ENCODE measurements around the gene STX12. TPM values are rescaled to one million over a fixed set of nuclear protein-coding genes. Genes with fewer than 3 reads are reported as not detected.
A peak's percentile ranks its signal among the peaks of the same experiment; 100 is the strongest.
"Not testable (repeated sequence)": the region's sequence is repeated elsewhere in the genome, so short reads cannot be mapped to it uniquely, and the experiment has no call there.

Gene STX12
- total RNA-seq, 2 experiments from 2014 or later: 32.0 to 33.1 TPM

DNA sequence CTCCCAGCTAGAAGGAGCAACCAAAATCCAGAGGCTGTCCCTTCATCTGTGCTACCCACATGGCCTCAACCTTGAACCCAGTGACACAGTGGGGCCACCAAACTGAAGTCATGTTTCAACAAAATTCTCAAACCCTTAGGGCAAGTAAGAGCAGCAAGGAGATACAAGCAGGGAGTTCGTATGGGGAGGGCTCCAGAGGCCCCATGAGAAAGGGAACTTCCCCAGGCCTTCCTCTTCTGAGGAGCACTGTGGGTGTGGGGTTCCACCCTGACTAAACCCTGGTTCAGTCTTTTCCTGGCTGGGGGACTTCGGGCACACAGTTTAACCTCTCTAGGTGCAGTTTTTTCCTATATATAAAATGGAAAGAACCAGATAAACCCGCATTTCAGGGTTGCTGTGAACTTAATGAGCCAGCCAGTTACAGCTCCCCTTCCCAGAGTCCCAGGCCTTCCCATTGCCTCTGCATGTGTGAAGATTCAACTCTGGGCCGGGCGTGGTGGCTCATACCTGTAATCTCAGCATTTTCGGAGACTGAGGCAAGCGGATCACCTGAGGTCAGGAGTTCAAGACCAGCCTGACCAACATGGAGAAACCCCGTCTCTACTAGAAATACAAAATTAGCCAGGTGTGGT is 91.4 kb downstream of the STX12 start:
- Mint-ChIP-seq H3K4me3 (no peak overlapping the region), H3K4me1 (peaks cover 50% of the 10 kb centered on the region), H3K27ac (peak overlapping the region; percentile 83), H3K27me3 (no peaks in the 10 kb centered on the region), H3K36me3 (ENCODE audit: low read depth) (no peaks in the 10 kb centered on the region), H3K9me3 (no peaks in the 10 kb centered on the region)
- no peak for DNase-seq
- ChIA-PET CTCF (interaction anchor here (0.6 to 1.3 kb wide), 5 partner anchors 10 to 173 kb away, joined by 3 to 5 read pairs (median 4); no protein-coding TSS in a partner anchor), POLR2A (interaction anchor here (0.9 to 1.8 kb wide), 4 partner anchors 8 to 96 kb away, joined by 3 to 7 read pairs (median 3); partner anchors contain the start of genes THEMIS2 and XKR8)

DNA sequence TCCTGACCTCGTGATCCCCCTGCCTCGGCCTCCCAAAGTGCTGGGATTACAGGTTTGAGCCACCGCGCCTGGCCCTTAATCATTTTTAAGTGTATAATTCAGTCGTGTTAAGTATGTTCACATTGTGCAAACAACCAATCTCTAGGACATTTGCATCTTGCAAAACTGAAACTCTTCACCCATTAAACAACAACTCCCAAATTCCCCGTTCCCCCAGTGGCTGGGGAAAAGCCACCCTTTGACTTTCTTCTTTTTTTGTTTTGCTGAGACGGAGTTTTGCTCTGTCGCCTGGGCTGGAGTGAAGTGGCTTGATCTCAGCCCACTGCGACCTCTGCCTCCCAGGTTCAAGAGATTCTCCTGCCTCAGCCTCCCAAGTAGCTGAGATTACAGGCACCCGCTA is 92.8 kb downstream of the STX12 start:
- DNase-seq: no peak
- H3K36me3 Mint-ChIP-seq (ENCODE audit: low read depth): no peaks in the 10 kb centered on the region
- ChIA-PET CTCF (no interaction called here), POLR2A (no interaction called here)
- H3K4me3 Mint-ChIP-seq: no peak overlapping the region
- H3K27me3 Mint-ChIP-seq: no peaks in the 10 kb centered on the region
- H3K27ac Mint-ChIP-seq: no peak overlapping the region
- H3K9me3 Mint-ChIP-seq: no peaks in the 10 kb centered on the region
- H3K4me1 Mint-ChIP-seq: peaks cover 56% of the 10 kb centered on the region

- no peaks in the 10 kb centered on the region for H3K9me3 Mint-ChIP-seq
- CTCF ChIA-PET: no interaction called here
- H3K27me3 Mint-ChIP-seq: no peaks in the 10 kb centered on the region
- peak overlapping the region; percentile 93 for H3K27ac Mint-ChIP-seq
- H3K36me3 Mint-ChIP-seq (ENCODE audit: low read depth): peaks cover 5% of the 10 kb centered on the region
- H3K4me3 Mint-ChIP-seq: peak overlapping the region; percentile 64
- no peak for DNase-seq
- POLR2A ChIA-PET: interaction anchor here (1.1 to 2.9 kb wide), 5 partner anchors 18 to 378 kb away, joined by 3 to 22 read pairs (median 3); partner anchors contain the start of gene PPP1R8
- H3K4me1 Mint-ChIP-seq: peaks cover 56% of the 10 kb centered on the region
Observed at GRCh38 chr1:27868556-27868931, 95.5 kb downstream of the STX12 start.

DNA sequence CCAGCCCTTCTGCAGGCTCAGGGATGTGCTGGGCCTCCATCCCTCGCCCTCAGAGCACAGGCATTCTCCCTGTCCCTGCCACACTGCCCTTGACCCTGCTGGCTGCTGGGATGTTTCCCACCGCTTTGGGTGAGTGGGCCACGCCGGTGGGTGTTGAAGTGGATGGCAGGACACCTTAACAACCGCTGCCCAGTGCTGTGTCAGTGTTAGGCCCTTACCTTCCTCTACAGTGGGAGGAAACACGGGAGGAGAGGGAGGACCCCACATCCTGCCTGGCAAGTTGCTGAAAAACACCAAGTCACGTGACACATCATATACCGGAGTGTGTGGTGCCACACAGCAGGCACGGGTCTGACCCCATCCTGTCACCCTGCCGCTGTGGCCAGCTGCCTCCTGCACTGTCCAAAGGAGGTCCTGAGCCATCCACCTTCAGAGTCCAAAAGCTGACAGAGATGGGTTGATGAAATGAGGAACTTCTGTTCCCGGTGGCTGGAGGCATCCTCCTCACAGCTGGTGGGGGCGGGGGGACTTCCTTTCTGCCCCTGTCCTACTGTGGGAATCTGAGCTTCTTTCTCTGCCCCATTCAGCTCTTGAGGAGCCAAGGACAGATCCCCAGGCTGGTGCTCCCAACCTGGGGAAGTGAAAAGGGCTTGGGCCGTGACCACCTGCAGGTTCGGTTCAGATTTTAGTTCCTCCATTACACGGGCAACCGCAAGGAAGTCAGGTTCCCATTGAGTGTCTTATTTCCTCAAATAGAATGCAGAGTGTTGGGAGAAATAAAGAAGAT is 96.1 kb downstream of the STX12 start:
- peak; percentile 84 for DNase-seq
- CTCF ChIA-PET: interaction anchor here (0.9 kb wide), 1 partner anchor 129 kb away, joined by 3 read pairs; no protein-coding TSS in a partner anchor
- H3K4me1 Mint-ChIP-seq: peaks cover 54% of the 10 kb centered on the region
- peaks cover 7% of the 10 kb centered on the region for H3K36me3 Mint-ChIP-seq (ENCODE audit: low read depth)
- no peaks in the 10 kb centered on the region for H3K27me3 Mint-ChIP-seq
- H3K9me3 Mint-ChIP-seq: no peaks in the 10 kb centered on the region
- POLR2A ChIA-PET: interaction anchor here (0.7 to 2.9 kb wide), 13 partner anchors 8 to 377 kb away, joined by 3 to 22 read pairs (median 3); partner anchors contain the start of genes PPP1R8, STX12 and XKR8
- H3K27ac Mint-ChIP-seq: peak overlapping the region; percentile 93
- peak overlapping the region; percentile 64 for H3K4me3 Mint-ChIP-seq

GRCh38 chr1:27869719-27870085 is 96.7 kb downstream of the STX12 start:
- CTCF ChIA-PET: interaction anchor here (0.7 to 0.9 kb wide), 2 partner anchors 59 to 129 kb away, joined by 3 read pairs; no protein-coding TSS in a partner anchor
- H3K27ac Mint-ChIP-seq: peak overlapping the region; percentile 93
- H3K9me3 Mint-ChIP-seq: no peaks in the 10 kb centered on the region
- no peaks in the 10 kb centered on the region for H3K27me3 Mint-ChIP-seq
- DNase-seq: no peak
- peaks cover 51% of the 10 kb centered on the region for H3K4me1 Mint-ChIP-seq
- POLR2A ChIA-PET: interaction anchor here (0.7 to 2.9 kb wide), 13 partner anchors 8 to 377 kb away, joined by 3 to 22 read pairs (median 3); partner anchors contain the start of genes PPP1R8, STX12 and XKR8
- H3K36me3 Mint-ChIP-seq (ENCODE audit: low read depth): peaks cover 7% of the 10 kb centered on the region
- peak overlapping the region; percentile 64 for H3K4me3 Mint-ChIP-seq

DNA sequence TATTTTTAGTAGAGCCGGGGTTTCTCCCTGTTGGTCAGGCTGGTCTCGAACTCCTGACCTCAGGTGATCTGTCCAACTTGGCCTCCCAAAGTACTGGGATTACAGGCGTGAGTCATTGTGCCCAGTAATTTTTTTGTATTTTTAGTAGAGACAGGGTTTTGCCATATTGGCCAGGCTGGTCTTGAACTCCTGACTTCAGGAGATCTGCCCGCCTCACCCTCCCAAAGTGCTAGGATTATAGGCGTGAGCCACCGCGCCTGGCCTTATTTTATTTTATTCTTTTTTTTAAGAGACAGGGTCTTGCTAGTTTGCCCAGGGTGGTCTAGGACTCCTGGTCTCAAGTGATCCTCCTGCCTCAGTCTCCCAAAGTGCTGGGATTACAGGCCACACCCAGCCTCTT is 98.1 kb downstream of the STX12 start:
- Mint-ChIP-seq H3K36me3 (ENCODE audit: low read depth) (peaks cover 11% of the 10 kb centered on the region), H3K4me1 (peaks cover 54% of the 10 kb centered on the region)
- H3K27me3 Mint-ChIP-seq, H3K4me3 Mint-ChIP-seq, CTCF ChIA-PET, H3K27ac Mint-ChIP-seq, H3K9me3 Mint-ChIP-seq, DNase-seq: not testable (repeated sequence)
- POLR2A ChIA-PET: interaction anchor here (2.9 kb wide), 1 partner anchor 16 kb away, joined by 22 read pairs; no protein-coding TSS in a partner anchor

DNA sequence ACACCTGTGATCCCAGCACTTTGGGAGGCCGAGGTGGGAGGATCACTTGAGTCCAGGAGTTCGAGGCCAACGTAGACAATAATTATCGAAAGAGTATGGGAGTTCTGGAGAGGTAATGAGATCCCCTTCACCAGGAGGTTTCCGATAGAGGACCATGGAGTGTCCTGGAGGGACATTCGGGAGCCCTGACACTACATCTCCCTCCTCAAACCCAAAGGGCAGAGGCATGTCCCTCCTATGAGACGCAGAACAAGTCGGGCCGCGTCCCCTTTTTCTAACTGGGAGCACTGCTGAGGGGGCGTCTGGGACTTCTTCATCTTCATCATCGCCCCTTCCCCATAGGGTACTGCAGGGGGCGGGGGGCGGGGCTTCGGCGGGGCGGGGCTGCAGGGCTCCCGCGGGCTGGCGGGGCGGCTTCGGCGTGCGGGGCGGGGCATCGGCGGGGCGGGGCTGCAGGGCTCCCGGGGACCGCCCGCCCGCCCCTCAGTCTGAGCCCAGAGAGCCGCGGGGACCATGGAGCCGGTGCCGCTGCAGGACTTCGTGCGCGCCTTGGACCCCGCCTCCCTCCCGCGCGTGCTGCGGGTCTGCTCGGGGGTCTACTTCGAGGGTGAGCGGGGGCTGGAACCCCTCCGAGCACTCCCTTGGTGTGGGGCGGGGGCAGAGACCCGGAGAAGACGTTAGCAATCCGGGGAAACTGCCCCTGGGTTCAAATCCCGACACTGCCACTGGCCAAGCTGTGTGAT is 99.2 kb downstream of the STX12 start, which contains the start of gene THEMIS2:
THEMIS2 (plus strand) TSS at position 486 of the 743 bp plus-strand sequence; CDS start at position 514, 28 bp downstream.
- CTCF ChIA-PET: no interaction called here
- Mint-ChIP-seq H3K4me1 (peaks cover 58% of the 10 kb centered on the region), H3K4me3 (peak within 1 kb of the TSS; percentile 95)

DNA sequence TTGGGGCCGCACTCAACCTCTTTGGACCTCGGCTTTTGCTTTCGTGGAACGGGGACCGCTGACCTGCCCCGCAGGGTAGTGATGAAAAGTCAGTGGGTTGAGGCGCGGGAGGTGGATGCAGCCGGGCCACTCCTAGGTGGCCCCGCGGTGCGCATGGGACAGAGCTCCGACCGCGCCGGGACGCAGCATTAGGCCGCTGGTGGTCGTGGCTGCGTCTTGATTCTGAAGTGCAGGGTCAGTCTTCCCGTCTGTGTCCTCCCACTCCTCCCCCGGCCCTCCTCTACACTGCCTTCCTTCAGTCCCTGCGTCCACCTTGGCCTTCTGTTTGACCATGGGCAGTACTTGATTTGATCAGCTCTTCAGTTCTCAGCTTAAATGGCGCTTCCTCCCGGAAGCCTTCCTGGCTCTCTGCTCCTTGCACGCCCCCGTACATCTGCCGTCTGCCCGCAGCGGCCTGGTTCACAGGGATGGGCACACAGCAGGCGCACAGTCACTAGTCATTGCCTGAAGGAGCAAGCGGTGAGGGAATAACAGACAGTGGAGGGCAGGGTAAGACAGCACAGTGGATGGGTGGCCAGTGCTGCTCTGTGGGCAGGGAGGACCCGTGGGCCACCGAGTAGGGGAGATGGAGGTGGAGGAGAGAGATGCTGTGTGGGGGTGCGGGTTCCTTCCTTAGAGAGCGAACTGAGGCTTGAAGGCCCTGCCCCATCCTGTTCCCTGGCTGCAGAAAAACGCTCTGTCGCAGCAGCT is 100.0 kb downstream of the STX12 start:
- Mint-ChIP-seq H3K4me1 (peaks cover 59% of the 10 kb centered on the region), H3K27me3 (no peaks in the 10 kb centered on the region), H3K4me3 (peak overlapping the region; percentile 95), H3K9me3 (no peaks in the 10 kb centered on the region), H3K27ac (peak overlapping the region; percentile 82), H3K36me3 (ENCODE audit: low read depth) (peaks cover 27% of the 10 kb centered on the region)
- peak; percentile 39 for DNase-seq
- POLR2A ChIA-PET: interaction anchor here (0.9 to 1.7 kb wide), 5 partner anchors 9 to 18 kb away, joined by 3 to 10 read pairs (median 6); no protein-coding TSS in a partner anchor
- CTCF ChIA-PET: interaction anchor here (1.3 kb wide), 1 partner anchor 15 kb away, joined by 5 read pairs; no protein-coding TSS in a partner anchor

More for the DNA sequence above, 99.2 kb downstream of the STX12 start, which contains the start of gene THEMIS2:
- peak; percentile 80 for DNase-seq
- Mint-ChIP-seq H3K27ac (peak within 1 kb of the TSS; percentile 82), H3K36me3 (ENCODE audit: low read depth) (peaks cover 20% of the 10 kb centered on the region), H3K9me3 (no peaks in the 10 kb centered on the region), H3K27me3 (no peaks in the 10 kb centered on the region)
- POLR2A ChIA-PET: interaction anchor here (1.0 to 1.7 kb wide), 4 partner anchors 8 to 19 kb away, joined by 4 to 10 read pairs (median 6); no protein-coding TSS in a partner anchor

DNA sequence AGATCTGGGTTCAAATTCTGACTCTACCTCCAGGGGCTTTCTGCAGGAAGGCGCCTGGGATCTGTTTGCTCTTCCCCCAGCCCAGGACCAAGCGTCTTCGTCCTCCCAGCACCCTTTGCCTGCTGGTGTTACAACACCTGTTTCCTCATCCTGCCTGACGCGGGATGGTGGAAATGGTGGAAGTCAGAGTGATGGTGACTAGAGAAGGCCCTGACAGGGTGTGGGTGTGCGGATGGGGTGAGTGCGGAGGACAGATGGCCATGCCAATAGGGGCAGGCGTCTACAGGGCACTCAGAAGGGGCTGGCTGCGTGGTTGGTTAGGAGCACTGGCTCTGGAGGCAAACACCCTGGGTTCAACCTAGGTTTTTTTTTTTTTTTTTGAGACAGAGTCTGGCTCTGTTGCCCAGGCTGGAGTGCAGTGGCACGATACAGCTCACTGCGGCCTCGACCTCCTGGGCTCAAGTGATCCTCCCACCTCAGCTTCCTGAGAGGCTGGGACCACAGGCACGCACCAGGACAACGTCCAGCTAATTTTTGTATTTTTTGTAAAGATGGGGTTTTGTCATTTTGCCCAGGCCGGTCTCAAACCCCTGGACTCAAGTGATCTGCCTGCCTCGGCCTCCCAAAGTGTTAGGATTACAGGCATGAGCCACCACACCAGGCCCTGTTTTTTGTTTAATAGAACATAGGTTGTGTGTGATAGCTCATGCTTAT is 100.8 kb downstream of the STX12 start:
- peaks cover 57% of the 10 kb centered on the region for H3K4me1 Mint-ChIP-seq
- DNase-seq: no peak
- H3K4me3 Mint-ChIP-seq: peak overlapping the region; percentile 95
- H3K9me3 Mint-ChIP-seq: no peaks in the 10 kb centered on the region
- no peaks in the 10 kb centered on the region for H3K27me3 Mint-ChIP-seq
- H3K27ac Mint-ChIP-seq: peak overlapping the region; percentile 82
- H3K36me3 Mint-ChIP-seq (ENCODE audit: low read depth): peaks cover 35% of the 10 kb centered on the region
- ChIA-PET POLR2A (interaction anchor here (0.9 to 2.4 kb wide), 4 partner anchors 9 to 18 kb away, joined by 3 to 13 read pairs (median 7); no protein-coding TSS in a partner anchor), CTCF (interaction anchor here (1.3 kb wide), 2 partner anchors 10 to 16 kb away, joined by 4 to 5 read pairs; no protein-coding TSS in a partner anchor)

All from activated CD4-positive, alpha-beta memory T cell treated with anti-CD3 and anti-CD28 coated beads, Interleukin-2, amount 10 ng/mL, durations not matched to agents 7 days and 5 days (primary cell).